HepG2 (cell line): ENCODE data around the gene PNPLA2. TPM values are rescaled to one million over a fixed set of nuclear protein-coding genes. Genes with fewer than 3 reads are reported as not detected.

Source experiments
- CAMTA2 ChIP-seq: sonication (generic); formaldehyde crosslinking; IDR thresholded peaks from 2 replicates; pipeline ENCODE4 v1.4.0; 2020; ENCODE audit warnings: mild to moderate bottlenecking, missing genetic modification reagents, borderline replicate concordance
- HNRNPK ChIP-seq: fragments of 200-400 bp; formaldehyde crosslinking; IDR thresholded peaks from 2 replicates; pipeline ENCODE4 v1.6.1; 2018; ENCODE audit warnings: low read length, low read depth, moderate library complexity, mild to moderate bottlenecking; ENCODE audit not compliant: poor library complexity, severe bottlenecking
- KDM2A ChIP-seq: sonication (generic); formaldehyde crosslinking; IDR thresholded peaks from 2 replicates; pipeline ENCODE4 v1.4.0; 2020; ENCODE audit warnings: low read depth, missing genetic modification reagents, borderline replicate concordance
- SALL1 ChIP-seq: sonication (generic); formaldehyde crosslinking; IDR thresholded peaks from 2 replicates; pipeline ENCODE4 v1.8.0; 2022; ENCODE audit warnings: mild to moderate bottlenecking, missing genetic modification reagents
- ZBTB40 ChIP-seq, 2 experiments: fragments of 450-650 bp in 1 of 2; sonication (generic) in 1 of 2; formaldehyde crosslinking in 1 of 2; IDR thresholded peaks; 2 replicates each; pipeline versions ENCODE4 v1.6.1 to v1.8.0; 2016 to 2022; ENCODE audit warnings: antibody characterized with exemption in 1 of 2, mild to moderate bottlenecking in 1 of 2, missing genetic modification reagents in 1 of 2
- ZFYVE20 ChIP-seq: sonication (generic); formaldehyde crosslinking; IDR thresholded peaks from 2 replicates; pipeline ENCODE4 v1.8.0; 2023; ENCODE audit warnings: low read depth, mild to moderate bottlenecking, moderate library complexity, missing genetic modification reagents, borderline replicate concordance
- polyA plus RNA-seq, 8 experiments: library from polyadenylated mRNA; depleted of rRNA in 3 of 8; stranded (reverse) in 7 of 8; unstranded in 1 of 8; fragments of >200 nt; fragmentation: Illumina TruSeq in 4 of 8; extraction: Trizol in 4 of 8; gene quantifications; 2 replicates each; pipeline versions ENCODE4 v1.2.1 to v1.2.3, GENCODE V29; 2011 to 2016; ENCODE audit warnings: low read depth in 4 of 8, missing spikeins in 1 of 8, mixed read lengths in 1 of 8; ENCODE audit not compliant: insufficient read depth in 1 of 8
- total RNA-seq, 5 experiments: library from RNA; depleted of rRNA; stranded (reverse); fragments of >200 nt; fragmentation: Illumina TruSeq; extraction: Trizol; gene quantifications; 2 replicates each; pipeline ENCODE4 v1.2.3, GENCODE V29; 2016; ENCODE audit warnings: low read depth in 1 of 5
- TF ChIP-seq, protein P1 (sequence below): sonication (generic); formaldehyde crosslinking; IDR thresholded peaks from 2 replicates; pipeline ENCODE4 v1.5.0; 2020; ENCODE audit warnings: missing genetic modification reagents
- TF ChIP-seq, protein P2 (sequence below), 2 experiments: sonication (generic) in 1 of 2; formaldehyde crosslinking in 1 of 2; IDR thresholded peaks; 2 replicates each; pipeline versions ENCODE4 v1.5.1 to v1.6.1; 2011 to 2020; ENCODE audit warnings: borderline replicate concordance in 1 of 2, low read depth in 1 of 2, low read length in 1 of 2, mild to moderate bottlenecking in 1 of 2, missing genetic modification reagents in 1 of 2, moderate library complexity in 1 of 2

Gene PNPLA2
- total and polyA plus RNA-seq, 2 of the 13 experiments (the other 11 are each of a cell fraction or from before 2014, with no cell fraction given): 10.5 to 43.2 TPM

- TF ChIP-seq ZBTB40 (IDR thresholded peaks at IDR 0.05): no peak
- TF ChIP-seq ZBTB40 (CRISPR knock-in tag; IDR thresholded peaks at IDR 0.05): no peak
- TF ChIP-seq, protein P1, sequence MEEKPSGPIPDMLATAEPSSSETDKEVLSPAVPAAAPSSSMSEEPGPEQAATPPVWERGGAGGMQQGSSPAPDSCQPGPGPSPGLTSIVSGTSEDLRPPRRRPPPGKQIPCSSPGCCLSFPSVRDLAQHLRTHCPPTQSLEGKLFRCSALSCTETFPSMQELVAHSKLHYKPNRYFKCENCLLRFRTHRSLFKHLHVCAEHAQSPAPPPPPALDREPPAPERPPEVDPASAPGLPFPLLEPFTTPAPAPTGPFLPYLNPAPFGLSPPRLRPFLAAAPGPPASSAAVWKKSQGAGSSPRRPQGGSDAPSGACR (CRISPR knock-in tag): no peak
- TF ChIP-seq ZFYVE20 (CRISPR knock-in tag): no peak
- TF ChIP-seq HNRNPK: peak; percentile 55
- no peak for TF ChIP-seq CAMTA2 (CRISPR knock-in tag)
- no peak for TF ChIP-seq KDM2A (CRISPR knock-in tag)
- TF ChIP-seq, protein P2, sequence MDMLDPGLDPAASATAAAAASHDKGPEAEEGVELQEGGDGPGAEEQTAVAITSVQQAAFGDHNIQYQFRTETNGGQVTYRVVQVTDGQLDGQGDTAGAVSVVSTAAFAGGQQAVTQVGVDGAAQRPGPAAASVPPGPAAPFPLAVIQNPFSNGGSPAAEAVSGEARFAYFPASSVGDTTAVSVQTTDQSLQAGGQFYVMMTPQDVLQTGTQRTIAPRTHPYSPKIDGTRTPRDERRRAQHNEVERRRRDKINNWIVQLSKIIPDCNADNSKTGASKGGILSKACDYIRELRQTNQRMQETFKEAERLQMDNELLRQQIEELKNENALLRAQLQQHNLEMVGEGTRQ (IDR thresholded peaks at IDR 0.05; ENCODE audit: low read depth, low read length): no peak
- TF ChIP-seq, protein P2 (CRISPR knock-in tag; IDR thresholded peaks at IDR 0.05; ENCODE audit: borderline replicate concordance): no peak
- no peak for TF ChIP-seq SALL1 (CRISPR knock-in tag)
Measured at GRCh38 chr11:859394-860131, 40.8 kb downstream of the PNPLA2 start (continued).
